ENCODE results near the gene IL36A.

GRCh38 chr2:112977559-112978056 is 27.7 kb upstream of the IL36A start, which contains the start of gene IL36G:
- no peak for TF ChIP-seq SP1 (IDR thresholded peaks at IDR 0.05)
- no peak for TF ChIP-seq HDGF (IDR thresholded peaks at IDR 0.05; ENCODE audit: borderline replicate concordance)
- no peak for TF ChIP-seq FOXA1 (IDR thresholded peaks at IDR 0.05)
- no peak for TF ChIP-seq LEF1 (IDR thresholded peaks at IDR 0.05; ENCODE audit: borderline replicate concordance)
- no peak for TF ChIP-seq SUZ12 (IDR thresholded peaks at IDR 0.05)
- no peak for TF ChIP-seq L3MBTL2 (conservative IDR thresholded peaks at IDR 0.05)
- no peak for TF ChIP-seq FOXM1 (IDR thresholded peaks at IDR 0.05; ENCODE audit: borderline replicate concordance)
- TF ChIP-seq FOXK2 (IDR thresholded peaks at IDR 0.05) = no peak
- TF ChIP-seq TARDBP (IDR thresholded peaks at IDR 0.05) = no peak
- TF ChIP-seq PKNOX1 (IDR thresholded peaks at IDR 0.05) = no peak
- TF ChIP-seq NFRKB (IDR thresholded peaks at IDR 0.05) = no peak
- TF ChIP-seq ELF4 (IDR thresholded peaks at IDR 0.05) = no peak
- TF ChIP-seq ZNF384 (IDR thresholded peaks at IDR 0.05) = no peak
- TF ChIP-seq ARNT (IDR thresholded peaks at IDR 0.05) = no peak
